Neural cell (in vitro differentiated cells): ENCODE results near the gene INVS. TPM values are rescaled to one million over a fixed set of nuclear protein-coding genes. Genes with fewer than 3 reads are reported as not detected.

Experiments
- H2AFZ ChIP-seq: fragments of 200-600, 300-800 bp; sonication (generic), shearing (Covaris generic); 2 replicates; pipeline ENCODE4 v1.6.0; 2014; ENCODE audit warnings: low read depth, mild to moderate bottlenecking, antibody characterized with exemption, low read length, moderate library complexity
- H3F3A ChIP-seq: fragments of 200-600 bp; shearing (Covaris generic); 2 replicates; pipeline ENCODE4 v1.6.1; 2016; ENCODE audit warnings: mild to moderate bottlenecking, moderate library complexity, mixed read lengths, antibody characterized with exemption, low read length; ENCODE audit not compliant: insufficient read depth, poor library complexity, severe bottlenecking
- H3K27ac ChIP-seq: fragments of 200-600, 300-800 bp; sonication (generic), shearing (Covaris generic); 2 replicates; pipeline ENCODE4 v1.5.1; 2014; ENCODE audit warnings: mild to moderate bottlenecking, low read length, moderate library complexity
- H3K27me3 ChIP-seq: fragments of 300-800, 200-600 bp; sonication (generic), shearing (Covaris generic); 2 replicates; pipeline ENCODE4 v1.6.0; 2014; ENCODE audit warnings: mild to moderate bottlenecking, low read depth, low read length, moderate library complexity; ENCODE audit not compliant: insufficient read depth
- H3K36me3 ChIP-seq: fragments of 300-800, 200-600 bp; sonication (generic), shearing (Covaris generic); 2 replicates; pipeline ENCODE4 v1.5.1; 2014; ENCODE audit warnings: mild to moderate bottlenecking, antibody characterized with exemption, low read length, moderate library complexity; ENCODE audit not compliant: insufficient read depth
- H3K4me2 ChIP-seq: fragments of 300-800, 200-600 bp; sonication (generic), shearing (Covaris generic); 2 replicates; pipeline ENCODE4 v1.6.0; 2014; ENCODE audit warnings: mild to moderate bottlenecking, low read length
- H3K4me3 ChIP-seq: fragments of 300-800, 200-600 bp; sonication (generic), shearing (Covaris generic); 2 replicates; pipeline ENCODE4 v1.5.1; 2014; ENCODE audit warnings: mild to moderate bottlenecking, low read length, moderate library complexity
- H3K79me2 ChIP-seq: fragments of 200-600 bp; shearing (Covaris generic); replicated peaks from 2 replicates; pipeline ENCODE4 v1.6.0; 2014; ENCODE audit warnings: mild to moderate bottlenecking, low read length, moderate library complexity; ENCODE audit not compliant: insufficient read depth
- H3K9ac ChIP-seq: fragments of 300-800, 200-600 bp; sonication (generic), shearing (Covaris generic); 2 replicates; pipeline ENCODE4 v1.6.1; 2016; ENCODE audit warnings: mild to moderate bottlenecking, low read length, mixed read lengths
- H3K9me2 ChIP-seq: fragments of 200-600 bp; shearing (Covaris generic); 2 replicates; pipeline ENCODE4 v1.6.1; 2016; ENCODE audit warnings: mild to moderate bottlenecking, low read length, mixed read lengths; ENCODE audit not compliant: insufficient read depth
- H3K9me3 ChIP-seq: fragments of 200-600, 300-800 bp; sonication (generic), shearing (Covaris generic); 2 replicates; pipeline ENCODE4 v1.6.1; 2016; ENCODE audit warnings: mild to moderate bottlenecking, mixed run types, low read length, moderate library complexity, mixed read lengths
- H4K20me1 ChIP-seq: fragments of 200-600 bp; shearing (Covaris generic); 2 replicates; pipeline ENCODE4 v1.6.1; 2016; ENCODE audit warnings: mild to moderate bottlenecking, mixed run types; ENCODE audit not compliant: insufficient read depth
- CTCF ChIP-seq: fragments of 450-650 bp; IDR thresholded peaks from 2 replicates; pipeline ENCODE4 v1.5.1; 2014; ENCODE audit warnings: antibody characterized with exemption, mild to moderate bottlenecking, moderate library complexity; ENCODE audit not compliant: poor library complexity, severe bottlenecking
- EP300 ChIP-seq: fragments of 450-650 bp; conservative IDR thresholded peaks from 2 replicates; pipeline ENCODE4 v1.6.1; 2014; ENCODE audit warnings: antibody characterized with exemption, mild to moderate bottlenecking, moderate library complexity; ENCODE audit not compliant: poor library complexity, severe bottlenecking
- EZH2 ChIP-seq: fragments of 200-600, 300-800 bp; shearing (Covaris generic), sonication (generic); IDR thresholded peaks from 2 replicates; pipeline ENCODE4 v1.6.1; 2014; ENCODE audit warnings: antibody characterized with exemption, low read length, borderline replicate concordance, mild to moderate bottlenecking; ENCODE audit not compliant: insufficient read depth, poor library complexity, severe bottlenecking
- MXI1 ChIP-seq: fragments of 450-650 bp; conservative IDR thresholded peaks from 2 replicates; pipeline ENCODE4 v1.6.1; 2014; ENCODE audit warnings: antibody characterized with exemption, mild to moderate bottlenecking; ENCODE audit not compliant: poor library complexity, severe bottlenecking
- POLR2AphosphoS5 ChIP-seq: IDR thresholded peaks from 2 replicates; pipeline ENCODE4 v1.6.1; 2012
- RAD21 ChIP-seq: fragments of 450-650 bp; conservative IDR thresholded peaks from 2 replicates; pipeline ENCODE4 v1.6.1; 2014; ENCODE audit warnings: antibody characterized with exemption, mild to moderate bottlenecking, moderate library complexity
- REST ChIP-seq: IDR thresholded peaks from 2 replicates; pipeline ENCODE4 v1.6.1; 2012; ENCODE audit warnings: borderline replicate concordance
- SMC3 ChIP-seq: fragments of 450-650 bp; conservative IDR thresholded peaks from 2 replicates; pipeline ENCODE4 v1.6.1; 2014; ENCODE audit warnings: antibody characterized with exemption, mild to moderate bottlenecking, moderate library complexity; ENCODE audit not compliant: poor library complexity
- TAF1 ChIP-seq: IDR thresholded peaks from 2 replicates; pipeline ENCODE4 v1.6.1; 2012; ENCODE audit warnings: low read depth
- polyA plus RNA-seq: library from polyadenylated mRNA; depleted of rRNA; stranded (reverse); fragments of >200 nt; gene quantifications from 2 replicates; pipeline ENCODE4 v1.2.3, GENCODE V29; 2014

INVS gene
- polyA plus RNA-seq, 1 donor from 2014 or later = 11.3 TPM

- H3K36me3 ChIP-seq = peaks cover 8% of the 10 kb centered on the region
- no peaks in the 10 kb centered on the region for H3F3A ChIP-seq
- H3K27me3 ChIP-seq = no peaks in the 10 kb centered on the region
- H3K9me2 ChIP-seq = no peaks in the 10 kb centered on the region
- no peak overlapping the region for H3K9ac ChIP-seq
- H3K27ac ChIP-seq = no peak overlapping the region
- H3K4me2 ChIP-seq = no peak overlapping the region
- peaks cover 6% of the 10 kb centered on the region for H3K9me3 ChIP-seq
- no peak overlapping the region for H2AFZ ChIP-seq
- no peak for TF ChIP-seq REST
- TF ChIP-seq EP300 = no peak
- TF ChIP-seq EZH2 = no peak
- TF ChIP-seq TAF1 = no peak
- no peak for TF ChIP-seq POLR2AphosphoS5
- no peak for TF ChIP-seq RAD21
- no peak for TF ChIP-seq MXI1
- TF ChIP-seq SMC3 = no peak
- TF ChIP-seq CTCF = no peak
- no peaks in the 10 kb centered on the region for H3K79me2 ChIP-seq
- no peaks in the 10 kb centered on the region for H4K20me1 ChIP-seq
- no peak overlapping the region for H3K4me3 ChIP-seq
Measured at GRCh38 chr9:100286257-100286656, 187.2 kb downstream of the INVS start.

GRCh38 chr9:100287186-100287585 is 188.1 kb downstream of the INVS start:
- Histone ChIP-seq H3K9me2 (no peaks in the 10 kb centered on the region), H3K4me2 (no peak overlapping the region), H4K20me1 (no peaks in the 10 kb centered on the region), H2AFZ (no peak overlapping the region), H3K27me3 (no peaks in the 10 kb centered on the region), H3K36me3 (peaks cover 8% of the 10 kb centered on the region), H3K9ac (no peak overlapping the region), H3K9me3 (peaks cover 6% of the 10 kb centered on the region), H3K79me2 (no peaks in the 10 kb centered on the region), H3K27ac (no peak overlapping the region), H3K4me3 (no peak overlapping the region), H3F3A (no peaks in the 10 kb centered on the region)
- TF ChIP-seq TAF1 (no peak), CTCF (no peak), RAD21 (no peak), EP300 (no peak), EZH2 (no peak), MXI1 (no peak), SMC3 (no peak), POLR2AphosphoS5 (no peak), REST (no peak)
